ENCODE measurements around the gene USP15. TPM values are rescaled to one million over a fixed set of nuclear protein-coding genes. Genes with fewer than 3 reads are reported as not detected.

The USP15 gene
- total RNA-seq, 2 experiments from 2014 or later, result 87.2 to 98.0 TPM

GRCh38 chr12:62379026-62379722 lies 119.0 kb downstream of the USP15 start:
- no peak for DNase-seq
- no peak overlapping the region for H3K4me3 Mint-ChIP-seq
- POLR2A ChIA-PET, result no interaction called here
- no peaks in the 10 kb centered on the region for H3K27me3 Mint-ChIP-seq
- intact Hi-C loops (cut with DNase I, micrococcal nuclease), result no loop called here
- peaks cover 28% of the 10 kb centered on the region for H3K4me1 Mint-ChIP-seq
- H3K27ac Mint-ChIP-seq, result no peak overlapping the region
- CTCF ChIA-PET, result interaction anchor here (0.6 to 2.3 kb wide), 4 partner anchors 7 to 1457 kb away, joined by 3 to 6 read pairs (median 3); no protein-coding TSS in a partner anchor
- no peaks in the 10 kb centered on the region for H3K9me3 Mint-ChIP-seq (ENCODE audit: low read depth)
- ATAC-seq, result no peak
- H3K36me3 Mint-ChIP-seq (ENCODE audit: low read depth), result peaks cover 13% of the 10 kb centered on the region

DNA sequence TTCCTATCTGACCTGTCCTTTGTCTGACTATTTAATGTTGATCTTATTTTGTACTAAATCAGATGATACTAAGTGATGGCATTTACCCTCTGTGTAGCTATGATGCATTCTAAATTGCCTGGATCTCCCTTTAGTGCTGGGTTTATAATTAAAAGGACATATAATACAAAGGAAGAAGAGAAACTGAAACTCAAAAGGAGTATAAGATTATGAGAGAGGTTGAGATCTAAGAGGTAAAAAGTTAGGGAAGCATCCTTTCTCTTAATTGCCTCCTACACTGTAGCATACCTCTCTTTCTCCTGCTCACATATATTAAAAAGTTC lies 119.5 kb downstream of the USP15 start:
- H3K4me3 Mint-ChIP-seq, result no peak overlapping the region
- ATAC-seq, result no peak
- no peak for DNase-seq
- H3K4me1 Mint-ChIP-seq, result peaks cover 26% of the 10 kb centered on the region
- ChIA-PET POLR2A (no interaction called here), CTCF (interaction anchor here (0.6 to 2.3 kb wide), 4 partner anchors 8 to 1457 kb away, joined by 3 to 6 read pairs (median 3); no protein-coding TSS in a partner anchor)
- intact Hi-C loops (cut with DNase I, micrococcal nuclease), result no loop called here
- peaks cover 15% of the 10 kb centered on the region for H3K36me3 Mint-ChIP-seq (ENCODE audit: low read depth)
- H3K27me3 Mint-ChIP-seq, result no peaks in the 10 kb centered on the region
- no peaks in the 10 kb centered on the region for H3K9me3 Mint-ChIP-seq (ENCODE audit: low read depth)
- H3K27ac Mint-ChIP-seq, result peak overlapping the region; percentile 20

DNA sequence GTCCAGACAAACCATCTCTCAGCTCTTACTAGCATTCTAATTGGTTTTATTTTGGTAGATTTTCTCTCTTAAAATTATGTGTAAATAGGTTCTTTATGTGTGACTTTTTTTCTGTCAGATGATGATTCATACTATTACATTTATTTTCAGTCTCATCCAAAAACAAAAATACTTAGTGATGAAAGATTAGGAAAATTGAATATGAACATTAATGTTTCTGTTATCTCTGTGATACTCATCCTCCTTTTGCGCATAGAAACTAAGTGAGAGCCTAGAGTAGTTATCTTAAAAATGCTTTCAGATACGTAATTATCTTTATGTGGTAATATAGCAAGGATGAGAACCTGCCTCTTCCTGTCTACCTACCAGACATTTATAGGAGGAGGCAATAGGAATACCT lies 122.3 kb downstream of the USP15 start:
- peaks cover 16% of the 10 kb centered on the region for H3K36me3 Mint-ChIP-seq (ENCODE audit: low read depth)
- DNase-seq (no peak), ATAC-seq (no peak)
- no peaks in the 10 kb centered on the region for H3K9me3 Mint-ChIP-seq (ENCODE audit: low read depth)
- H3K27me3 Mint-ChIP-seq, result no peaks in the 10 kb centered on the region
- H3K4me1 Mint-ChIP-seq, result peaks cover 18% of the 10 kb centered on the region
- H3K4me3 Mint-ChIP-seq, result no peak overlapping the region
- intact Hi-C loops (cut with DNase I, micrococcal nuclease), result no loop called here
- CTCF ChIA-PET, result interaction anchor here (0.9 to 1.1 kb wide), 2 partner anchors 11 to 412 kb away, joined by 3 to 4 read pairs; no protein-coding TSS in a partner anchor
- no peak overlapping the region for H3K27ac Mint-ChIP-seq
- POLR2A ChIA-PET, result interaction anchor here (0.8 kb wide), 1 partner anchor 31 kb away, joined by 3 read pairs; no protein-coding TSS in a partner anchor

DNA sequence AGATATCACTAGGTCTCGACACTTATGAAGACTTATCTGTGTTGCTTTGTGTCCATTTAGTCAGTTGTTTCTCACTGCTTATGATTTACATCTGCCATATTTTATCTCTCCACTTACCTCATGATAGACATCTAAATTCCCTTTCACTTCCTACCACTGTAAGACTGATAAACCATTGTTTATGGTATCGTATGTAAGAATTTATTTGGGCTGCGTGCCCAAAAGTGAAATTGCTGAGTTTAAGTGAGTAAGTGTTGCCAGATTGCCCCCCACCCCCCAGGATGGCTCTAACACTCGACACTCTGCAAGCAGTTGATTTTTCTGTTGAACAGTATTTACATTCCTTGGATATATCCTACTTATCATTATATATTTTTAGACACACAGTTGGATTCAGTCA lies 136.5 kb downstream of the USP15 start:
- Mint-ChIP-seq H3K4me3 (no peak overlapping the region), H3K27me3 (no peaks in the 10 kb centered on the region), H3K9me3 (ENCODE audit: low read depth) (no peaks in the 10 kb centered on the region), H3K36me3 (ENCODE audit: low read depth) (peaks cover 42% of the 10 kb centered on the region), H3K27ac (no peak overlapping the region), H3K4me1 (no peaks in the 10 kb centered on the region)
- ATAC-seq, result no peak
- intact Hi-C loops (cut with DNase I, micrococcal nuclease), result no loop called here
- POLR2A ChIA-PET, result no interaction called here
- DNase-seq, result no peak
- CTCF ChIA-PET, result no interaction called here

DNA sequence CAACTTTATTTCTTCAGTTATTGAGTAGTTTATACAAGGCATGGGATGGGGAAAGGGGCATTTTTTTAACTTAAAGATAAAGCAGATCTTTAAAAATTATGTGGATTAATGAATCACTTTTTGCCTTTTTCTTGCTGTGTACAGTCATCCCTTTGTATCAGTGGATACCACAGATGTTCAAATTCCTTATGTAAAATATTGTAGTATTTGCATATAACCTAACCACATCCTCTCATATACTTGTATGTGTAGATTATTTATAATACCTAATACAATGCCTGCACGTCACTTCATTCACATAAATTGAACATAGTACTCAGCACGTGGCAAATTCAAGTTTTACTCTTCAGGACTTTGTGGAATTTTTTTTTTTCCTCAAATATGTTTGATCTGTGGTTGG lies 139.9 kb downstream of the USP15 start:
- DNase-seq, result no peak
- Mint-ChIP-seq H3K36me3 (ENCODE audit: low read depth) (peaks cover 47% of the 10 kb centered on the region), H3K27ac (no peak overlapping the region), H3K4me1 (peaks cover 16% of the 10 kb centered on the region), H3K4me3 (no peak overlapping the region), H3K27me3 (no peaks in the 10 kb centered on the region), H3K9me3 (ENCODE audit: low read depth) (no peaks in the 10 kb centered on the region)
- ChIA-PET CTCF (no interaction called here), POLR2A (no interaction called here)
- ATAC-seq, result no peak
- intact Hi-C loops (cut with DNase I, micrococcal nuclease), result no loop called here

- no peak overlapping the region for H3K27ac Mint-ChIP-seq
- H3K9me3 Mint-ChIP-seq (ENCODE audit: low read depth), result no peaks in the 10 kb centered on the region
- no peak for ATAC-seq
- no peak overlapping the region for H3K4me3 Mint-ChIP-seq
- intact Hi-C loops (cut with DNase I, micrococcal nuclease), result no loop called here
- POLR2A ChIA-PET, result interaction anchor here (0.7 kb wide), 1 partner anchor 66 kb away, joined by 4 read pairs; no protein-coding TSS in a partner anchor
- H3K36me3 Mint-ChIP-seq (ENCODE audit: low read depth), result peaks cover 44% of the 10 kb centered on the region
- peaks cover 16% of the 10 kb centered on the region for H3K4me1 Mint-ChIP-seq
- H3K27me3 Mint-ChIP-seq, result no peaks in the 10 kb centered on the region
- CTCF ChIA-PET, result interaction anchor here (0.9 kb wide), 1 partner anchor 21 kb away, joined by 3 read pairs; no protein-coding TSS in a partner anchor
- DNase-seq, result no peak
Observed at GRCh38 chr12:62401631-62402030, 141.4 kb downstream of the USP15 start.

DNA sequence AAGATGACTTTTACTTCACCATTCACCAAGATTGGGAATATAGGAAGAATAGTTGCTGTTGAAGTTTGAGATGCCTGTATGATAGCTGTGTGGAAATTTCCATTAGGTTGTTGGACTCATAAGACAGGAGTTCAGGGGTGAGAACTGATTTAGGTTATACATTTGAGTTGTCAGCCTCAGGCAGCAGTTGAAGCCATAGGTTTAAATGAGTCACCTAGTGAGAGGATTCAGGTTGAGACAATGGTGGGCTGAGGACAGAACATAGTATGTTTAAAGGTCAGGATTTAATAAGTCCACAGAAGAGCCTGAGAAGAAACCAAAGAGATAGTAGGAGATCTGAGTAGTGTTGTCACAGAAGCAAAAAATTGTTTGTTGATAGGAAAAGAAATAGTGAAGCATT lies 142.8 kb downstream of the USP15 start:
- peak; percentile 74 for ATAC-seq
- Mint-ChIP-seq H3K27ac (peak overlapping the region; percentile 57), H3K4me3 (no peak overlapping the region), H3K4me1 (peaks cover 16% of the 10 kb centered on the region), H3K9me3 (ENCODE audit: low read depth) (no peaks in the 10 kb centered on the region), H3K27me3 (no peaks in the 10 kb centered on the region), H3K36me3 (ENCODE audit: low read depth) (peaks cover 40% of the 10 kb centered on the region)
- intact Hi-C loops (cut with DNase I, micrococcal nuclease), result no loop called here
- POLR2A ChIA-PET, result no interaction called here
- CTCF ChIA-PET, result no interaction called here
- DNase-seq, result no peak

GRCh38 chr12:62407587-62407986 lies 147.4 kb downstream of the USP15 start:
- no peak for DNase-seq
- no peak for ATAC-seq
- Mint-ChIP-seq H3K4me1 (peaks cover 9% of the 10 kb centered on the region), H3K27me3 (no peaks in the 10 kb centered on the region), H3K9me3 (ENCODE audit: low read depth) (no peaks in the 10 kb centered on the region), H3K36me3 (ENCODE audit: low read depth) (peaks cover 18% of the 10 kb centered on the region), H3K27ac (no peak overlapping the region), H3K4me3 (no peak overlapping the region)
- CTCF ChIA-PET, result interaction anchor here (1.3 to 1.5 kb wide), 2 partner anchors 27 to 29 kb away, joined by 3 to 4 read pairs; no protein-coding TSS in a partner anchor
- POLR2A ChIA-PET, result no interaction called here
- intact Hi-C loops (cut with DNase I, micrococcal nuclease), result no loop called here

DNA sequence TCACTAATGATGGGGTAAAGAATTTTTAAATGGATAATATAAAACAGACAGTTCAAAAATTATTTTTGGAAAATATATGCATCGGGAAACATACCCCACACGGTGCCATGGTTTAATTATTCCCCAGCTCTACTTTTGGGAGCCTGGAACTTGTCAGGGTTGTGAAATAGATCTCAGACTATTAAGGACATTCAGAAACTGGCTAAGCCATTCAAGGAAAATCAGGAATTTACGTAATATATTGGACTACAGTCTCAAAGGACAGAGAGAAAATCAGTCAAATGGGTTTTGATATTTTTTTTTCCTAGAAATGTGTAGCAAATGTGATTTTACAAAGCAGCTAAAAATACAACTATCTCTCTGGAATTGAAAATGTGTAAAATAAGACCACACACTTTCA lies 148.9 kb downstream of the USP15 start:
- intact Hi-C loops (cut with DNase I, micrococcal nuclease), result no loop called here
- DNase-seq (no peak), ATAC-seq (no peak)
- peaks cover 7% of the 10 kb centered on the region for H3K36me3 Mint-ChIP-seq (ENCODE audit: low read depth)
- no peak overlapping the region for H3K4me3 Mint-ChIP-seq
- H3K9me3 Mint-ChIP-seq (ENCODE audit: low read depth), result no peaks in the 10 kb centered on the region
- POLR2A ChIA-PET, result no interaction called here
- no peaks in the 10 kb centered on the region for H3K4me1 Mint-ChIP-seq
- H3K27me3 Mint-ChIP-seq, result no peaks in the 10 kb centered on the region
- no peak overlapping the region for H3K27ac Mint-ChIP-seq
- CTCF ChIA-PET, result interaction anchor here (1.5 kb wide), 1 partner anchor 26 kb away, joined by 4 read pairs; no protein-coding TSS in a partner anchor

DNA sequence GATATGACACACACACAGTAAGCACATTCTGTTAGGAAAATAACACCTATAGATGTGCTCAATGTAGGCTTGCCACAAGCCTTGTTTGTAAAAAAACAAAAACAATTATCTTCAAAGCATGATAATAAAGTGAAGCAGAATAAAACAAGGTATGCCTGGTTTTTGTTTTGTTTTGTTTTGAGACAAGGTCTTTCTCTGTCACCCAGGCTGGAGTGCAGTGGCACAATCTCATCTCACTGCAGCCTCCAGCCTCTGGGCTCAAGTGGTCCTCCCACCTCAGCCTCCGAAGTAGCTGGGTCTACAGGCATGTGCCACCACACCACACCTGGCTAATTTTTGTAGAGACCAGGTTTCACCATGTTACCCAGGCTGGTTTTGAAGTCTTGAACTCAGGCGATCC lies 154.0 kb downstream of the USP15 start:
- intact Hi-C loops (cut with DNase I, micrococcal nuclease), result no loop called here
- H3K36me3 Mint-ChIP-seq (ENCODE audit: low read depth), result no peaks in the 10 kb centered on the region
- ATAC-seq (no peak), DNase-seq (no peak)
- POLR2A ChIA-PET, result no interaction called here
- peaks cover under 1% of the 10 kb centered on the region for H3K9me3 Mint-ChIP-seq (ENCODE audit: low read depth)
- CTCF ChIA-PET, result interaction anchor here (1.2 kb wide), 1 partner anchor 383 kb away, joined by 3 read pairs; no protein-coding TSS in a partner anchor
- H3K27me3 Mint-ChIP-seq, result no peaks in the 10 kb centered on the region
- H3K4me1 Mint-ChIP-seq, result peaks cover under 1% of the 10 kb centered on the region
- H3K4me3 Mint-ChIP-seq, result no peak overlapping the region
- H3K27ac Mint-ChIP-seq, result no peak overlapping the region

GRCh38 chr12:62426089-62426488 lies 165.9 kb downstream of the USP15 start:
- CTCF ChIA-PET, result interaction anchor here (0.7 kb wide), 1 partner anchor 646 kb away, joined by 3 read pairs; no protein-coding TSS in a partner anchor

GRCh38 chr12:62429457-62429856 lies 169.3 kb downstream of the USP15 start:
- CTCF ChIA-PET, result no interaction called here
- no peak for ATAC-seq
- Mint-ChIP-seq H3K4me1 (no peaks in the 10 kb centered on the region), H3K27me3 (peaks cover 16% of the 10 kb centered on the region), H3K4me3 (no peak overlapping the region), H3K27ac (no peak overlapping the region), H3K9me3 (ENCODE audit: low read depth) (peaks cover 12% of the 10 kb centered on the region), H3K36me3 (ENCODE audit: low read depth) (no peaks in the 10 kb centered on the region)
- no peak for DNase-seq
- POLR2A ChIA-PET, result no interaction called here
- intact Hi-C loops (cut with DNase I, micrococcal nuclease), result no loop called here

More at GRCh38 chr12:62426089-62426488, 165.9 kb downstream of the USP15 start:
- POLR2A ChIA-PET, result interaction anchor here (0.6 kb wide), 1 partner anchor 636 kb away, joined by 3 read pairs; no protein-coding TSS in a partner anchor
- Mint-ChIP-seq H3K36me3 (ENCODE audit: low read depth) (peaks cover 2% of the 10 kb centered on the region), H3K9me3 (ENCODE audit: low read depth) (peaks cover 27% of the 10 kb centered on the region), H3K4me1 (no peaks in the 10 kb centered on the region), H3K4me3 (no peak overlapping the region), H3K27ac (no peak overlapping the region), H3K27me3 (peaks cover 12% of the 10 kb centered on the region)
- DNase-seq (no peak), ATAC-seq (no peak)
- intact Hi-C loops (cut with DNase I, micrococcal nuclease), result no loop called here
